OCI-LY1 (cell line): ENCODE measurements around the gene C9.

Source experiments
- H2AFZ ChIP-seq: fragments of 200-600 bp; sonication (generic), shearing (Covaris generic); 2 replicates; pipeline ENCODE4 v1.6.0; 2014; ENCODE audit warnings: antibody characterized with exemption, mild to moderate bottlenecking, low read length
- H3F3A ChIP-seq: fragments of 200-600 bp; sonication (generic), shearing (Covaris generic); 2 replicates; pipeline ENCODE4 v1.6.0; 2014; ENCODE audit warnings: mild to moderate bottlenecking, antibody characterized with exemption, low read length, moderate library complexity; ENCODE audit not compliant: insufficient read depth
- H3K27ac ChIP-seq: fragments of 200-600 bp; sonication (generic); 2 replicates; pipeline ENCODE4 v1.5.1; 2014; ENCODE audit warnings: low read length, mixed run types, mild to moderate bottlenecking, low read depth; ENCODE audit not compliant: poor library complexity, severe bottlenecking
- H3K27me3 ChIP-seq: fragments of 200-600 bp; sonication (generic); 2 replicates; pipeline ENCODE4 v1.6.0; 2014; ENCODE audit warnings: antibody characterized with exemption, mild to moderate bottlenecking, low read length, moderate library complexity; ENCODE audit not compliant: insufficient read depth
- H3K36me3 ChIP-seq: fragments of 200-600 bp; sonication (generic); 2 replicates; pipeline ENCODE4 v1.6.1; 2014; ENCODE audit warnings: mild to moderate bottlenecking, antibody characterized with exemption, low read length, moderate library complexity, mixed read lengths; ENCODE audit not compliant: insufficient read depth
- H3K4me1 ChIP-seq: fragments of 200-600 bp; sonication (generic); 2 replicates; pipeline ENCODE4 v1.5.1; 2014; ENCODE audit warnings: mild to moderate bottlenecking, low read length, moderate library complexity; ENCODE audit not compliant: insufficient read depth, severe bottlenecking
- H3K4me2 ChIP-seq: fragments of 200-600 bp; sonication (generic), shearing (Covaris generic); 2 replicates; pipeline ENCODE4 v1.6.1; 2014; ENCODE audit warnings: low read length
- H3K4me3 ChIP-seq: fragments of 200-600 bp; sonication (generic); 2 replicates; pipeline ENCODE4 v1.5.1; 2014; ENCODE audit warnings: low read length, low read depth, mild to moderate bottlenecking, mixed read lengths; ENCODE audit not compliant: poor library complexity, severe bottlenecking
- H3K79me2 ChIP-seq: fragments of 200-600 bp; shearing (Covaris generic); 2 replicates; pipeline ENCODE4 v1.6.1; 2016; ENCODE audit warnings: mixed run types, low read length, mixed read lengths; ENCODE audit not compliant: insufficient read depth
- H3K9ac ChIP-seq: fragments of 200-600 bp; sonication (generic), shearing (Covaris generic); 2 replicates; pipeline ENCODE4 v1.6.1; 2014; ENCODE audit warnings: mild to moderate bottlenecking, low read length, mixed read lengths
- H3K9me2 ChIP-seq: fragments of 200-600 bp; sonication (generic), shearing (Covaris generic); 2 replicates; pipeline ENCODE4 v1.6.1; 2014; ENCODE audit warnings: low read depth, mild to moderate bottlenecking, low read length, mixed read lengths
- H3K9me3 ChIP-seq: fragments of 200-600 bp; shearing (Covaris generic); 2 replicates; pipeline ENCODE4 v1.6.1; 2014; ENCODE audit warnings: low read length, mixed read lengths
- H4K20me1 ChIP-seq: fragments of 200-600 bp; sonication (generic), shearing (Covaris generic); 2 replicates; pipeline ENCODE4 v1.6.0; 2016; ENCODE audit warnings: mild to moderate bottlenecking, low read length; ENCODE audit not compliant: insufficient read depth
- CTCF ChIP-seq: fragments of 200-600 bp; sonication (generic), shearing (Covaris generic); IDR thresholded peaks from 2 replicates; pipeline ENCODE4 v1.5.1; 2017; ENCODE audit warnings: mild to moderate bottlenecking, antibody characterized with exemption, low read length, moderate library complexity, mixed read lengths
- EZH2 ChIP-seq: fragments of 200-600 bp; sonication (generic), shearing (Covaris generic); IDR thresholded peaks from 2 replicates; pipeline ENCODE4 v1.8.0; 2017; ENCODE audit warnings: borderline replicate concordance, mixed run types, mild to moderate bottlenecking, antibody characterized with exemption, low read length, moderate library complexity, mixed read lengths

The C9 gene

DNA sequence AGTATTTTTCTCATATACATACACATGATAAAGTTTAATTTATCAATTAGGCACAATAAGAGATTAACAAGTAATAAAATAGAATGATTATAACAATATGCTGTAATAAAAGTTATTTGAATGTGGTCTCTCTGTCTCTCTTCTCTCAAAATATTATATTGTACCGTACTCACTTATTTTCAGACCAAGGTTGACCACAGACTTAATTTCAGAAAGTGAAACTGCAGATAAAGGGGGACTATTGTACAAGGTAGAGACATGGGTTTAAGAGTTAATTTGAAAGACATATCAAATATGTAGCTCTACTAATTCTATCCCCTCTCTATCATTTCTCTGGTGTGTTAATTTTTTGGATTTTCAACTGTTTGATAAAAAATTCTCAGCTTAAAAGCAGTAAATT is 20.0 kb upstream of the C9 start:
- no peaks in the 10 kb centered on the region for H3K27me3 ChIP-seq
- no peaks in the 10 kb centered on the region for H3K36me3 ChIP-seq
- H3K9me2 ChIP-seq = no peaks in the 10 kb centered on the region
- H3F3A ChIP-seq = no peaks in the 10 kb centered on the region
- no peaks in the 10 kb centered on the region for H3K4me1 ChIP-seq
- TF ChIP-seq EZH2 (no peak), CTCF (no peak)
- H4K20me1 ChIP-seq = no peaks in the 10 kb centered on the region
- H3K79me2 ChIP-seq = no peaks in the 10 kb centered on the region
- no peak overlapping the region for H3K9ac ChIP-seq
- no peak overlapping the region for H3K4me3 ChIP-seq
- no peak overlapping the region for H3K27ac ChIP-seq
- no peaks in the 10 kb centered on the region for H3K9me3 ChIP-seq
- H3K4me2 ChIP-seq = no peak overlapping the region
- no peak overlapping the region for H2AFZ ChIP-seq

- no peaks in the 10 kb centered on the region for H3K36me3 ChIP-seq
- H3K79me2 ChIP-seq = no peaks in the 10 kb centered on the region
Measured at GRCh38 chr5:39381376-39381775, 17.1 kb upstream of the C9 start.

DNA sequence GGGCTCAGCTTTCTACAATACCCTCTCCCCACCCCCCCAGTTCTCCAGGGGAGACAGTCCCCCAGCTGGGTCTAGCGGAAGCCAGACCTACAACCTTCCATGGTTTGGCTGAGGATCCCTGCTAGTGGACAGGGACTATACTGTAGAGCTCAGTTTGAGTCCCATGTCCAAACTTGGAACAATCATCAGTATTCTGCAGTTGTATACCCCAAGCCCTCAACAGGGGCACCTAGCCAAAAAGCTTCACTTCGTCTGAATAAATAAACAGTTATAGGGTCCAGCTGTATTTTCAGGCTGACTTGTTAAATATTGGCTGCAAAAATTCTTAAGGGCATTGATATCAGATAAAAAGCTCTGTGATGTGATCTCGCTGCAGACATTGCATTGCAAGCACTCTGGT is 15.4 kb upstream of the C9 start:
- H3K9ac ChIP-seq = no peak overlapping the region
- peaks cover 4% of the 10 kb centered on the region for H3K4me1 ChIP-seq
- no peak overlapping the region for H3K4me2 ChIP-seq
- no peaks in the 10 kb centered on the region for H3K79me2 ChIP-seq
- H3K36me3 ChIP-seq = no peaks in the 10 kb centered on the region
- H3K27ac ChIP-seq = no peak overlapping the region
- no peaks in the 10 kb centered on the region for H3K9me3 ChIP-seq
- H2AFZ ChIP-seq = no peak overlapping the region
- H3K4me3 ChIP-seq = no peak overlapping the region
- no peaks in the 10 kb centered on the region for H3K9me2 ChIP-seq
- TF ChIP-seq EZH2 (no peak), CTCF (no peak)
- H4K20me1 ChIP-seq = no peaks in the 10 kb centered on the region
- H3K27me3 ChIP-seq = no peaks in the 10 kb centered on the region
- no peaks in the 10 kb centered on the region for H3F3A ChIP-seq

More at GRCh38 chr5:39381376-39381775, 17.1 kb upstream of the C9 start:
- no peak overlapping the region for H3K4me3 ChIP-seq
- TF ChIP-seq CTCF (no peak), EZH2 (no peak)
- H3K9ac ChIP-seq = no peak overlapping the region
- no peaks in the 10 kb centered on the region for H3K9me3 ChIP-seq
- H3F3A ChIP-seq = no peaks in the 10 kb centered on the region
- no peaks in the 10 kb centered on the region for H4K20me1 ChIP-seq
- H3K4me1 ChIP-seq = no peaks in the 10 kb centered on the region
- no peaks in the 10 kb centered on the region for H3K27me3 ChIP-seq
- no peaks in the 10 kb centered on the region for H3K9me2 ChIP-seq
- no peak overlapping the region for H2AFZ ChIP-seq
- no peak overlapping the region for H3K4me2 ChIP-seq
- no peak overlapping the region for H3K27ac ChIP-seq
